Activated T-cell treated with anti-CD3 and anti-CD28 coated beads, Interleukin-2, amount 50 U/mL, for 4 hours (primary cell): ENCODE measurements around the gene DAZAP1. TPM values are rescaled to one million over a fixed set of nuclear protein-coding genes. Genes with fewer than 3 reads are reported as not detected.

Experiments used
- ATAC-seq, 2 donors: fragments of 200-7000 bp; cut with Tn5 transposase; one replicate each; pipeline ENCODE4 v1.10.0; 2021
- DNase-seq: peaks from one replicate; pipeline ENCODE4 v3.0.0-alpha.2; 2020
- H3K27me3 Mint-ChIP-seq: one replicate; pipeline ENCODE4 v1.8.0; 2021; ENCODE audit warnings: low read depth, mixed read lengths
- H3K36me3 Mint-ChIP-seq: one replicate; pipeline ENCODE4 v1.8.0; 2022; ENCODE audit warnings: mixed read lengths; ENCODE audit not compliant: insufficient read depth
- H3K4me1 Mint-ChIP-seq: one replicate; pipeline ENCODE4 v1.8.0; 2021; ENCODE audit warnings: low read depth, mixed read lengths
- H3K4me3 Mint-ChIP-seq: one replicate; pipeline ENCODE4 v1.8.0; 2021; ENCODE audit warnings: mild to moderate bottlenecking, moderate library complexity, mixed read lengths
- H3K9me3 Mint-ChIP-seq: one replicate; pipeline ENCODE4 v1.8.0; 2021; ENCODE audit warnings: mixed read lengths
- total RNA-seq, 3 donors: library from RNA; stranded (reverse); gene quantifications; one replicate each; pipeline ENCODE4 v1.2.1, GENCODE V29; 2021

Gene DAZAP1
- total RNA-seq, 3 donors from 2014 or later, result 296 to 322 (median 303) TPM

GRCh38 chr19:1483979-1484428 lies 76.6 kb downstream of the DAZAP1 start:
- no peaks in the 10 kb centered on the region for H3K9me3 Mint-ChIP-seq
- no peak overlapping the region for H3K4me3 Mint-ChIP-seq
- no peaks in the 10 kb centered on the region for H3K27me3 Mint-ChIP-seq
- ATAC-seq (no peak), DNase-seq (no peak)
- H3K36me3 Mint-ChIP-seq, result no peaks in the 10 kb centered on the region
- H3K4me1 Mint-ChIP-seq, result peaks cover 5% of the 10 kb centered on the region

Other genes with a start within 250 kb of the DAZAP1 start
- gene SBNO2, start 233.3 kb upstream of the DAZAP1 start, total RNA-seq, result 100 to 1,000 TPM; 134 to 140 (median 139) TPM
- 10 to 100 TPM; 64.4 to 72.0 (median 69.8) TPM for gene STK11, start 201.8 kb upstream of the DAZAP1 start, total RNA-seq
- 1 to 10 TPM in 2 of 3 donors, under 1 TPM in 1; 0.63 to 1.4 (median 1.1) TPM for gene CBARP, start 169.6 kb upstream of the DAZAP1 start, total RNA-seq
- gene ATP5F1D, start 165.8 kb upstream of the DAZAP1 start, total RNA-seq, result 100 to 1,000 TPM; 259 to 434 (median 312) TPM
- gene MIDN, start 159.0 kb upstream of the DAZAP1 start, total RNA-seq, result 10 to 100 TPM; 63.2 to 70.0 (median 68.7) TPM
- 100 to 1,000 TPM; 269 to 294 (median 285) TPM for gene CIRBP, start 138.3 kb upstream of the DAZAP1 start, total RNA-seq
- gene FAM174C, start 132.1 kb upstream of the DAZAP1 start, total RNA-seq, result 100 to 1,000 TPM; 189 to 199 (median 194) TPM
- gene EFNA2, start 121.7 kb upstream of the DAZAP1 start, total RNA-seq, result not detected
- 100 to 1,000 TPM; 124 to 142 (median 137) TPM for gene NDUFS7, start 23.7 kb upstream of the DAZAP1 start, total RNA-seq
- 10 to 100 TPM; 16.0 to 25.9 (median 23.1) TPM for gene GAMT, start 6.0 kb upstream of the DAZAP1 start, total RNA-seq
- gene RPS15, start 30.8 kb downstream of the DAZAP1 start, total RNA-seq, result 1,000 to 10,000 TPM; 2,317 to 2,484 (median 2,379) TPM
- under 1 TPM; 0.13 to 0.45 (median 0.16) TPM for gene APC2, start 42.5 kb downstream of the DAZAP1 start, total RNA-seq
- 10 to 100 TPM; 31.0 to 32.1 (median 32.0) TPM for gene C19orf25, start 71.6 kb downstream of the DAZAP1 start, total RNA-seq
- under 1 TPM; 0.46 to 0.50 (median 0.49) TPM for gene PCSK4, start 82.8 kb downstream of the DAZAP1 start, total RNA-seq
- gene REEP6, start 83.6 kb downstream of the DAZAP1 start, total RNA-seq, result 1 to 10 TPM; 1.8 to 3.4 (median 1.9) TPM
- 1 to 10 TPM; 5.8 to 9.7 (median 6.8) TPM for gene ADAMTSL5, start 105.4 kb downstream of the DAZAP1 start, total RNA-seq
- gene PLK5, start 116.5 kb downstream of the DAZAP1 start, total RNA-seq, result not detected
- 10 to 100 TPM; 12.5 to 17.0 (median 12.6) TPM for gene MEX3D, start 160.7 kb downstream of the DAZAP1 start, total RNA-seq
- 100 to 1,000 TPM; 153 to 180 (median 163) TPM for gene MBD3, start 185.3 kb downstream of the DAZAP1 start, total RNA-seq
- 100 to 1,000 TPM; 226 to 252 (median 250) TPM for gene UQCR11, start 197.9 kb downstream of the DAZAP1 start, total RNA-seq
- 100 to 1,000 TPM; 144 to 184 (median 153) TPM for gene TCF3, start 245.0 kb downstream of the DAZAP1 start, total RNA-seq